Kidney glomerular epithelial cell (primary cell): ENCODE data around the gene EFHD2.
"Not testable (repeated sequence)": the region's sequence is repeated elsewhere in the genome, so short reads cannot be mapped to it uniquely, and the experiment has no call there.

Experiments
- DNase-seq: peaks from one replicate; lab custom pipeline; 2025; lab: John Stamatoyannopoulos, UW

EFHD2 gene

DNA sequence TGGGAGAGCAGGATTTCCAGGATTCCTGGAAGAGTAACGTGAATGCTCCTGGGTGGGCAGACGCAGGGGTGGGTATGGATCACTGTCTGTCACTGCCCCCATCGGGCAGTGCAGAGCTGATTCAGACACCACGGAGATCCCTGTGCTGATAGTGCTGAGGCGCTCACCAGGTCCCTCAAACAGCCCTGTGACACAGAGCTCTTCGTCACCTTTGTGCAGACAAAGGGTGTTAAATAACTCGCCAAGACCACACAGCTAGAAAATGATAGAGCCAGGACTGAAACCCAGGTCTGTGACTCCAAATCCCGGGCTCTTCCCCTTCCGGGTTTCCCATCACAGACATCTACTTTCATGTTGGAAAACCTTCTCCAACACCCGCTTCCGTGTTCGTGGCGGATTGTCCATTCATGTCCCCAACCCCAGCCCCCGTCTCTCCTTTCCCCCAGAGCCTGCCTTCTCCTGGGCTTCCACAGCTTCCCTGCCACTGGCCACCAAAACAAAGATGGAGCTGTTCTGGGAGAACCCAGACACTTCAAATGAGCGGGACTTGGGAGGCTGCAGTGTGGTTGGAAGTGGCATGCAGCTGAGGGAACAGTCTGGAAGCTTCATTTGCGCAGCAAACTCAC is 2.6 kb downstream of the EFHD2 start:
- no peak for DNase-seq

DNA sequence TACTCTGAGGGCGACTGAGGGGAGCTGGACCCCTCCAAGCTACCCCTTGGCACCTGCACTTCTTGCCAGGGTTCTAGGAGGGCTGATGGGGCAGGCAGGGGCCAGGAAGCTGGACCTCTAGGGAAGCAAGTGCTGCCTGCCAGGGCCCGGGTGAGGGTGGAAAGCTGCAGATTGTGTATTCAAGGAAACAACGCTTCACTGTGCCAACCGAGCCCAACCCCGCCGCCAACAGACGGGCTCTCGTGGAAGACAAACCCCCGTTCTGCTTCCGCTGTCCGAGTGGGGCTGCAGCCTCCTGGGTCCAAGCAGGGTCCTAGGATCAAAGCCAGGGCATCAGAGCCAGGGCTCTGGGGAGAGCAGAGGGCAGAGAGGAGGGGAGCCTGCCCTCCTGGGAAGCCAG is 3.2 kb downstream of the EFHD2 start:
- no peak for DNase-seq

DNA sequence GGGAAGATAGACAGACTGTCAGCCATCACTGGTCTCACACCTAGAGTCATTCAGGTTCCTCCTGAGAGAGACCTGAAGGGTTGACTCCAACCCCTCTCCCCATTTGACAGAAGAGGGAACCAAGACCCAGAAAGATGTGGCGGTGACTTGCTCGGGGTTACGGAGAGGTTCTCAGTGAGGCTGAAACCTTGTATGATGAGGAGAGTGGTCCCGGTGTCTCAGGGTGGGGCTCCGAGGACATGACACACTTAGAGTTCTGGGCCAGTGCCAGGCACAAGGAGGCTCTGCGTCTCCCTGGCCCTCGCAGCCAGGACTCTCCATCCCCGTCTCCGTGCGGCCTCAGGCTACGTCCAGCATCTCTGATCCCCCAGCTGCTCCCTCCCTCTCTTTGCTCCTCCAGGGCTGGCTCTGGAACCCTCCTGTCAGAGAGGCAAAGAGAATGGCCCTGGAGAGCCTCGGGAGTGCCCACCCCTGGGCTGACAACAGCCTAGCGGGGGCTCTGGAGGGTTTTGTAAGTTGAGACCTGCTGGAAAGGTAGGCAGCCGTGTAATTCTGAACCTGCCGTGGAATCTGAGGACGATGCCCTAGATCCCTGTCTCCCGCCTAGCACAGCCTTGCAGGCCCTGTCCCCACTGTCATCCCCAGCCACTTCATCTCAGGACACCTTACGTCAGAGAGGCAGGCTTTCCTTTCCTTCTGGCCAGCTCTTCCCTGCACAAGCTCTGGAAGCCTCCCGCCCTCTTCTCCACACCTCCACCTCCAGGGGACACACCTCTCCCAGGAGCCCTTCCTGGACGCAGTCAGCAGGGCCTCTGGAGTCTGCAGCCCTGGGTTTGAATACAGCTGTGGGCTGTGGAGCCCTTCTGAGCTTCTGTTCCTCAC is 4.1 kb downstream of the EFHD2 start:
- DNase-seq = no peak

DNA sequence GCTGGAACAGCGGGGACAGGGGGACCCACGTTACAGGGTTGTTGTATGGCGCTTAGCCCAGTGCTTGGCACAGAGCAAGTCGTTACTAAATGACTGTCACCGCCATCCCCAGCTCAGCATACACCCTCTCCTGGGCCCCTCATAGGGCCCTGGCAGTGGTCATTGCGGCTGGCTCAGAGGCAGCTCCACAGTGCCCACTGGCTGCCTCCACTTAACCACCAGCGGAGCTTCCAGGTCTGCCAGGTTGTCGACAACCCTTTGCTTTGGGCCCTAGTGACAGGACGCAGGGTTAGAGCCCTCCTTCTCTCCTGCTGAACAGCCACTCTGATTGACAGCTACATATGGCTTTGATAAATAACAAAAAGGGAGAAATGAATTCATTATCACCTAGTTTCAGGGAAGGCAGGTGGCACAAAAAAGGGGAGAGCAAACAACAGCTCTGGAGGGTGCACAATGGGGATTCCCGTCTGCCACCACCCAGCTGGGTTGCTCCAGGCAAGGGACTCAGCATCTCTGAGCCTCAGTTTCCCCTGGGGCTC is 4.8 kb downstream of the EFHD2 start:
- DNase-seq = no peak

DNA sequence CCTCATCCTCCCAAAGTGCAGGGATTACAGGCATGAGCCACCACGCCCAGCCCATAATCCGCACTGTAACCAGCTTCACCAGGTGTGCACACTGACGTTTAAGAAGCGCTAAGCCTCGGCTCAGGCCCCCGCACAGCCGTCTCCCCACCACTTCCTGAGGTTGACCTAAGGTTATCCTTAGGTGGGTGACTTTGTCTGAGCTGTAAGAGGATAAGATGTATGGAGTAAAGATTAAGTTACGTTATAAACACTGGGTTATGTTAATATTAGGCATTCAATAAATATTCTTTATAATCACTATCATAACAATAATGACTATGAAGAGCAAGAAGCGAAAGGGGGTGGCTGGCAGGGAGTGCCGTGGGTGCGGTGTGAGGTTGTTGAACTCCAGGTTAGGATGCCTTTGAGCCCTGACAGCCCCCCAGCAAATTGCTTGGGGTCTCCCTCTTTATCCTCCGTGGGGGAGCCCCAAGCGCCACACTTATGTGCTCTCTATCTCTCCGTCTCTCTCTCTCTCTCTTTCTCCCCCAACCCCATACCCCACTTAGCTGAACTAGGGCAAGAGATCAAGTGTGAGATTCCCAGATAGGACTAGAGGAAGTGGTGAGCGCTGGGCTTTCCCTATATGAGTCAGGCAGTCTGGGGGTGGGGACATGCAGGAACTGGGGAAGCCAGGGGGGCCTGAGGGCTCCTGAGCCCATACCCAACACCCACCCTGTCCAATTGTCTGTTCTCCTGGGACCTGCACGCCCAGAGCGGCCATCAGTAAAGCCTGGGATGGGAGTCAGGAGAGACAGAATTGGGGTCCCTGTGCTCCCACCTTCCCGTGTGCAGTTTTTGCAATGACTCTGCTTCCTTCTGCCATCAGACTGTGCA is 7.6 kb downstream of the EFHD2 start:
- peak; percentile 69 for DNase-seq

DNA sequence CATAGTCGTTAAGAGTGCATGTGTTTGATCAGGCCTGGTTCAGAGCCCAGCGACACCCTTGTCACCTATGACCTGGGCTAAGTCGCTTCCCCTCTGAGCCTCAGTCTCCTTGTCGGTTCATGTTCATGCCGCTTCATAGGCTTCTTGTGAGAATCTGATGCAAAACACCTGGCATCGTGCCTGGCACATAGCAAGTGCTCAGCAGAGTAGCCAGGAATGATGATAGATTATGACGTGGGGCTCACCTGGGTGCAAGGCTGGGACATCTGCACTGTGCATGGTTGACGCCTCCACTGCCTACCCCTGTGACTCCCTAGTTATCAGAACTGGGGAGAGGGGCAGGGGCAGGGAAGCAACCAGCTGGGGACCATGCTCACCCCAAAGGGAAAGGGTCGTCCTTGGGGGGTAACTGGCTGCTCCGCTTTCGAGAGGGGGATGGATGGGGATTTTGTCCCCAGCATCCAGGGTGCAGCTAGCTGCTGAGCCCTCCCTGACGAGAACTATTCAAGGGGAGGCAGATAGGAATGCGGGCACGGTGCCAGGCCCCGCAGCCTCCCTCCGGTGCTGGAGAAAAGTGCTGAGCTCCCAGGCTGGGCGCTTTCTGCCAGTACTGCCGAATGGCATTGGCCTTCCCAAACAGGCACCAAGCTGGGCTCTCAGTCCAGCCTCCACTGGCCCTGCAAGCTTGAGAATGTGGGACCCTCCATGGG is 9.3 kb downstream of the EFHD2 start:
- DNase-seq = peak; percentile 47

DNA sequence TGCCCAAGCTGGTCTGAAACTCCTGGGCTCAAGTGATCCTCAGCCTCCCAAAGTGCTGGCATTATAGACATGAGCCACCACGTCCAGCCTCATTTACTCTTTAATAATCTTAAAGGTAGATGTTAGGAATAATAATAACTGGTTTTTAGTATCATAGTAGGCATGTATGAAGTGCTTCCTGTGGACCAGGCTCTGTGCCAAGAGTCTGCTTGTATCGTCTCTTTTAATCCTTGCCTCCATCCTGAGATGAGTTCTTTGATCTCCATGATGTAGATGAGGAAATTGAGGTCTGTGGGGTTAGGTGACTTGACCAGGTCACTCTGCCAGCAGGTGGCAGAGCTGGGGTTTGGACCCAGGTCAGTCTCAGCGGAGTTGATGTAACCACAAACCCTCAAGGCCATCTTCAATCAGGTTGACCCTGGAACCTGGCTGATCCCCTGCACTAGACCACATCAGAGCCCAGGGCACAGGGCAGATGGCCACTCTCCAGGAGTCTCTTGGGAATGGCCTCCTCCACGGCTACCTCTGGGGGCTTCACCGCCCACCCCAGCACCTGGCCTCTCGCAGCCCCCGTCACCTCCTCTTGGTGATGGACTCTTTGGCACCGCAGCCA is 11.3 kb downstream of the EFHD2 start:
- DNase-seq = no peak

DNA sequence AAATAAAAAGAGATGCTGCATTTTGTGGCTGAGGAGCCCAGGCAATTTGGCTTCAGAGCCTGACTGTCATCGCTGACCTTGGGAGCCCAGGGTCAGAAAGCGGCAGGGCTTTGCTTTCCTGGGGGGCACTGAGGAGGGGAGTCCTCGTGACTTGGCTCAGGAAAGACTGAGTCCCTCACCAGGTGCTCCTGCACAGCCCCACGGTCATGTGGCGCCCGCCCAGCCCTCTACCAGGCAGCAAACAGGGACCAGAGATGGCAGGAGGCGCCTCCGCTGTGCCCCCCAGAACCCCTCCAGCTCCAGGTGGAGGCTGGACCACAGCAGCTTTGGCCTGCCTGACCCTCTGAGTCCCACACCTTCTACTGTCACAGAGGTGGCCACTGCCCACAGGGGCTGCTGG is 13.2 kb downstream of the EFHD2 start:
- no peak for DNase-seq

DNA sequence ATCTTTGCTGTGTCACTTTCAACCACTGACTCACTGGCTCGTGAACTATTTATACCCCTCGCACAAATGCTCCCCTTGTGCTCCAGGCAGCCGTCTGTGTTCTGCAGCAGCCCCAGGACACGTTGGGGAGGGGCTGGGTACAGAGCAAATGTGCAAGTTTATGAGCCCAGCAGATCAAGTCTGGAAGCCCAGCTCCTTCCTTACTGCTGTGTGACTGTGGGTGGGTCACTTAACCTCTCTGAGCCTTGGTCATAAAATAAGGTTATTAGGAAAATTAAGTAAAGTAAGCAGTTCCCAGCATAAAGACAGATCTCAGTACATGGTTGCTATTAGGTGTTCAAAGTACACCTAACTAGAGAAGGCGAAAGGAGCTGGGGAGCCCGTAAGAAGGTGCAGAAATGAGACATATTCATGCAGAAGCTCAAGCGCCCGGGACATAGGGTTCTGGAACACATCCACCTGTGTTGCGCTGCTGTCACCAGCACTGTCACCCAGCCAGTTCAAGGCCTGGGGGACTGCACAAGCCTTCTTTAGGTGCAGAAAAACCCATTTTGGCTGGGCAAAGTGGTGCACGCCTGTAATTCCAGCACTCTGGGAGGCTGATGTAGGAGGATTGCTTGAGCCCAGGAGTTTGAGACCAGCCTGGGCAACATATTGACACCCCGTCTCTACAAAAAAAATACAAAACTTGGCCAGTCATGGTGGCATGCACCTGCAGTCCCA is 13.8 kb downstream of the EFHD2 start:
- no peak for DNase-seq

DNA sequence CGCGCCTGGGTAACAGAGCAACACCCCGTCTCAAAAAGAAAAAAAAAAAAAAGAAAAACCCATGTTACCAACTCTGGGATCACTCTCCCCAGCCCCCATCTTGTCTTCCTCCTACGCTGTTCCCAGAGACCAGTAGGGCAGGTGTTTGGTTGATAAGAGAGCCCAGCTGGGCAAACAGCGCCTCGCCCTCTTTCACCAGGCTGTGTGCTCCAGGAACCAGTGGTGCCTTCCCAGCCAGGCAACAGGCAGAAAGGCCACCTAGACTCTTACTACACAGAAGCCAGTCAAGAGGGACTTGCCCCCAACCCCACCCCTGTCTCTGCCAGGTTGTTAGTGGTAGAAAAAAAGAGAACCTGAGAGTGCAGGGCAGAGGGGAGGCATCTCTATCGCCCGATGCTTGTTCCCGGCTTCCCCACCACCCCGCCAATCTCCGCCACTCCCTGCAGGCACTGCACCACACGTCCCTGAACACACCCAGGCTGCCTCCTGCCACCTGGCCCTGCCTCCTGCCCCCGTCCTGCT is 14.5 kb downstream of the EFHD2 start:
- DNase-seq = no peak

DNA sequence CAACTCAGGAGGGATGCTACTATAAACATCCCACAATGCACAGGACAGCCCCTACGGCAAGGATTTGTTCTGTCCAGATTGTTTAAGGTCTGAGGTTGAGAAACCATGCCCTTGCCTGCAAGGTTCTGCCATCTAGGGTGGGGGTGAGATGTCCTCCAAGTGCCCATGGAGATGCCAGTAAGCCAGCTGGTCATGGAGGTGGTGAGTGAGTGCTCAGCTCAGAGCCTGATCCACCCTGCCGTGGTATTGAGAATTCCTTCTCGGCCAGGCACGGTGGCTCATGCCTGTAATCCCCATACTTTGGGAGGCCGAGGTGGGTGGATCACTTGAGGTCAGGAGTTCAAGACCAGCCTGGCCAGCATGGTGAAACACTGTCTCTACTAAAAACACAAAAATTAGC is 15.3 kb downstream of the EFHD2 start:
- no peak for DNase-seq

DNA sequence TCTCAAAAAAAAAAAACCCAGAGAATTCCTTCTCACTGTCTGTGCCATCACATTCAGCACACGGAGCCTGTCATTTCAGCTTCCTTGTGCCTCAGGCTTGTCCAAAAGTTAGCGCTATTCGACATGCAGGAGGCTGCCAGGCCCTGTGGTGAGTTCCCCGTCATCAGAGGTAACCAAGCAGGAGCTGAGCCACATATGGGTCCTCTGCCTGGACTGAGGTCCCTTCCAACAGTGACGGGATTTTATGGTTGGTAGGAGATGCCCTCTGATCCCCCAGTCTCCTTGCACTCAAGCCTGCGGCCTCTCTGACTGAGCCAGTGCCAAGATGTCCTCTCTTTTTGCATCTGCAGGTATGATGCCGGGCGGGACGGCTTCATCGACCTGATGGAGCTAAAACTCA is 15.8 kb downstream of the EFHD2 start:
- DNase-seq = no peak

DNA sequence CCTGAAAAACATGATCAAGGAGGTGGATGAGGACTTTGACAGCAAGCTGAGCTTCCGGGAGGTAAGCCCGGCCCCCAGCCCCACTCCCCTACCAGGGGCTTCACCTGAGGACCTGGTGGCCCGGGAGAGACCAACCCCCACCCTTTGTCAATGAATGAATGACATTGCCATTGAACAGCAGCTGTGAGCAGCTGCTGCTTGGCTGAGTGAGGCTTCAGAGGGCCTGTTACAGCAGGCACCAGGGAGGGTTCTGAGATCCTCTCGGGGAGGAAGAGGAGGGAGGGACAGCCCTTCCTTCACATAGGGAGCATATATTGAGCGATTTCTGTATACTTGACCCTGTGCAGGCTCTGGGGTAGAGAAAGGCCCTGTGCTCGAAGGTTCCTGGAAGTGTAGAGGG is 16.3 kb downstream of the EFHD2 start:
- no peak for DNase-seq

DNA sequence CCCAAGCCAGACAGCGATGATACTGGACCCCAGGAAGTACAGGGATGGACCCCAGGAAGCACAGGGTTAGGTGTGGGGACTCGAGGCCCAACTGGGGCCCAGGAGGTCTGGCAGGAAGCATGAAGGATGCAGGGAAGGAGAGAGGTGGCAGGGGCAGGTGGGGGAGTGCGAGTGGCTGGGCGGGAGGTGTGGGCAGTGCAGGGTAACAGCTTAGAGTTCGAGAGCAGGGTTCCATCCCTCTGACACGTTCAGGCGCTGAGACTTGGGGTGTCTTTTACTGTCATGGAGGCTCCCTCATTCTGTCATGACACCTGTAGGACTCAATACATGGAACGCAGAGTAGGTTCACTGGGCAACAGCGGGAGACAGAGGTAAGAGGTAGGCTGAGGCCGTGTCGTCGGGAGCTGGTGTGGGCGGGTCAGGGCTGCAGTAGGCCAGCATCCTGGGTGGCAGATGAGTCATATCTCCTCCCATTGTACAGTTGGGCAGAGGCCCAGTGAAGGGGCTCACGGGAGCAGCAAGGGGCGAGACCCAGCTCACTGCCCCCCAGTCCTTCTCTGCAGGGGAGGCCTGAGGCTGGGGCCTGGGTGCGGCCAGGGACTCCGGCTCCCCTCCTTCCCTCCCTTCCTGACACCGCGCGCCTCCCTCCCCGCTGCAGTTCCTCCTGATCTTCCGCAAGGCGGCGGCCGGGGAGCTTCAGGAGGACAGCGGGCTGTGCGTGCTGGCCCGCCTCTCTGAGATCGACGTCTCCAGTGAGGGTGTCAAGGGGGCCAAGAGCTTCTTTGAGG is 17.0 kb downstream of the EFHD2 start:
- peak; percentile 7 for DNase-seq

DNA sequence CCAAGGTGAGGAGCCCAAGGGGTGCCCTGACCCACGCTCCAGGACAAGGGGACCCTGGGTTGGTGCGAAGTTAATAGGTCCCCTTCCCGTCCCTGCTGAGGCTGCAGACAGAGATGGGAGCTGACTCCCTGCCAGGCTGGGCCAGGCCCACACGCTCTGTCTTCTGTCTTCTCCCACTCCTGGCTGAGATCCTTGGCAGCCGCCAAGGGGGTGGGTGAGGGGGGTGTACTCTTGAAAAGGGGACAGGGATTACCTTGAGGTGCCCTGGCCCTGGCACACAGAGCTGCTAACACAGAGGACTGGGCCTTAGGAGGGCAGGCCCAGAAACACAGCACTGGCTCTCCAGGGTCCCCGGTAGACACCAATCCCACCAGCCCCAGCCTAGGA is 17.6 kb downstream of the EFHD2 start:
- no peak for DNase-seq

DNA sequence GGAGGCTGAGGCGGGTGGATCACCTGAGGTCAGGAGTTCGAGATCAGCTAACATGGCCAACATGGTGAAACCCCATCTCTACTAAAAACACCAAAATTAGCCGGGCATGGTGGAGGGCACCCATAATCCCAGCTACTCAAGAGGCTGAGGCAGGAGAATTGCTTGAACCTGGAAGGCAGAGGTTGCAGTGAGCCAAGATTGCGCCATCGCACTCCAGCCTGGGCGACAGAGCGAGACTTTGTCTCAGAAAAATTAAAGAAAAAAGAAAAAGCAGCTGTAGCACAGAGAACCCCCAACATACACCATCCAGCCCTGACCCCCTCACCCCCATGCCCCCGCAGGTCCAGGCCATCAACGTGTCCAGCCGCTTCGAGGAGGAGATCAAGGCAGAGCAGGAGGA is 18.6 kb downstream of the EFHD2 start:
- not testable (repeated sequence) for DNase-seq

DNA sequence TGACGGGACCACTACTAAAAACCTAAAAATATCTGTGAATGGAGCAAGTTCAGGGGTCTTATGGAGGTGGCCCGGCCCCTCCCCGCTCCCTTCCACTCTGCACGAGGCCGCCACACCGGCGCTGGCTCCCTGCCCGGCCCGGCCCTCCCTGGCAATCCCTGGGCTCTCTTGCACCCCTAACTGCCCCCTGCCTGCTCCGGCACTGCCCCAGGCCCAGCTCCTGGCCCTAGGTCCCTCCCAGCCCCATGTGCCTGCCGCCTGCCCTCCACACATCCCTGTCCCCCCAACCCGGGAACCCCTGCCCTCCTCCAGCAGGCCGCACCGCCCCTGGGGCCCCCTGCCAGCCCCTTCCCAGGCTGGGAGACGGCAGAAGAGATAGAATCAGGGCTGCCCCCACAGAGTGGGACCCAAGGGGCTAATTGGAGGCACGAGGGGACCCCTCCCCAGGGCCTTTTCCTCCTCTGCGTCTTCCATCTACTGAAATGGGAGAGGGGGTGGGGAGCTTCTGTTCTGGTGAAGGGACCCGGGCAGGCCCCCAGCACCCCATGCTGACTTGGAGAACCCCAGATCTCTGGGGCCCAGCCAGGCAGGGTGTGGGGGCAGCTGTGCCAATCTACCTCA is 19.2 kb downstream of the EFHD2 start:
- DNase-seq = no peak

DNA sequence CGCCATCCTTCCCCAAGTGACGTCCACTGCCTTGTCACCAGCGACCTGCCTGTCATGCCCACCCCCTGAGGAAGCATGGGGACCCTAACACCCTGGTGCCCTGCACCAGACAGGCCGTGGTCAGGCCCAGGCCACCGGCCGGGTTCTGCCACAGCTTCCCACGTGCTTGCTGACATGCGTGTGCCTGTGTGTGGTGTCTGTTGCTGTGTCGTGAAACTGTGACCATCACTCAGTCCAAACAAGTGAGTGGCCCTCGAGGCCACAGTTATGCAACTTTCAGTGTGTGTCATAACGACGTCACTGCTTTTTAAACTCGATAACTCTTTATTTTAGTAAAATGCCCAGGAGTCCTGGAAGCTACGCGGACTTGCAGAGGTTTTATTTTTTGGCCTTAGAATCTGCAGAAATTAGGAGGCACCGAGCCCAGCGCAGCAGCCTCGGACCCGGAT is 20.0 kb downstream of the EFHD2 start:
- DNase-seq = no peak
